HG03135 (cell line): ENCODE measurements around the gene POGZ.

ENCODE experiments used
- ATAC-seq: cut with Tn5 transposase; IDR thresholded peaks from one replicate; pipeline ENCODE4 v1.9.1; 2021; ENCODE audit warnings: mild to moderate bottlenecking, moderate library complexity; ENCODE audit not compliant: unreplicated experiment

The POGZ gene

DNA sequence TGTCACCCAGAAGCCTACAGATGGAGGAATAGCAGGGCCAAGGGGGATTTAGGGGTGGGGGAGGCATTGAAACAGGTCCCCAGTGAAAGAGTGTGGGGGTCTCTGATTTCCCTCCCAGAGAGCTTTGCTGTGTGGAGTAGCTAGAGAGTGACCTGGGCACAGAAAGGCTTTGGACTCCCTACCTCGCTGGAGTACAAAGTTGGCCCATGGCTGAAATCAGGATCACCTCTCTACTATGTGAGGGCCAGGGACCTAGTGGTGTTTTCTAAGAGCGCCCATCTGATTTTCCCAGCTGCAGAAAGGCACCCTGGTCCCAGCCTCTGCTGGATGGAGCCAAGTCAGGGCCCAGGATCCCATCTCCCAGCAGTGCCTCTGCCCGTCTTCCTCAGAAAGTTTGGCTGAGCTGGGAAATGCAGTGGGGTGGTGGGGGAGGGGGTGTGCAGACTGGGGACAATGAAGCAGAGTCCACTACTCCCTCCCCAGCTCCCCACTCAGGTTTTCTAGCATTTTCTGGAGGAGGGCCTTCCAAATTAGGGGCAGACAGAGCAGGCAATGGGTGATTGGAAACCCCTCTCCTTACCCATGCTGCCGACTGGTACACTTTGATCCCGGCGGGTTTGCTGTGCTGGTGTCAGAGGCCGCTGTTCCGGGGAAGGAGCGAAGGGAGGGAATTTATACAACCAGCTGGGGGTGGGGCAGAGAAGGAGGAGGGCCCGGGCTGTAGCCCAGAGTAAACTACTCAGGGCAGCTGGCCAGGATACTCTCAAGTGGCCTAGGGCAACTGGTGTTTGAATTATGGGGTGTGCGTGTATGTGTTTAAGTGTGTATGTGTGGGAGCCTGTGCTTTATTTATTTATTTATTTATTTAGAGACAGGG lies 87.0 kb downstream of the POGZ start, which contains the start of gene SELENBP1:
Gene SELENBP1, minus strand, starts transcription at position 648 of the 877 bp plus-strand sequence. Its CDS starts 64 bp downstream, at position 584.
- ATAC-seq = no peak

DNA sequence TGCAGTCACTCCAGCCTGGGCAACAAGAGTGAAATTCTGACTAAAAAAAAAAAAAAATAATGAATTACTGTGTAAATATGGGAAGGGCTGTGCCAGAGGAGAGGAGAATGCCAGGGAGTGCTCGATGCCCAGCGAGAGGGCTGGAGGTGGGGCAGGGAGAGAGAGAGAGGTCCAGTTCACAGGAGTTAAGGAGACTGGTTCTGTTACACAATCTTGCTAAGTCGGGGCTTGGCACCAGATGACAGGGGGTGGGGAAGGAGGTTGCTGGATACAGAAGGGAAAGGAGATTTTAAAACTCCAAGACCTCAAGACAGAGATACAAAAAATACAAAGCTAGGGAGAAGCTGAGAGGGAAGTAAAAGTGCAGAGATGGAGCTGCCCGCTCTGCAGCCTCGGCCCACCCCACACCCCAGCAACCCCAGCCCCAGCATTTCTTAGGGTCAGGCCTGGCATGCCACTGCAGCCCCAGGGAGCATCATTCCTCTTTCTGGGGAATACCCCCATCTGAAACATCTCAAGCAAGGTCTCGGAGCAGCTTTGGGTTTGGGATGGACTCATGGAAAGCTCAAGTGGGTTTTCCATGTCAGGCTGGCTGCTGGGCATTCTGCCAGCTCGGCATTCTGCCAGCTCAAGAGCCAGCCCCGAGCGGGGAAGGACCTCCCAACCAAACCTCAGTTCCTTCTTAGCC lies 87.8 kb downstream of the POGZ start:
- no peak for ATAC-seq

DNA sequence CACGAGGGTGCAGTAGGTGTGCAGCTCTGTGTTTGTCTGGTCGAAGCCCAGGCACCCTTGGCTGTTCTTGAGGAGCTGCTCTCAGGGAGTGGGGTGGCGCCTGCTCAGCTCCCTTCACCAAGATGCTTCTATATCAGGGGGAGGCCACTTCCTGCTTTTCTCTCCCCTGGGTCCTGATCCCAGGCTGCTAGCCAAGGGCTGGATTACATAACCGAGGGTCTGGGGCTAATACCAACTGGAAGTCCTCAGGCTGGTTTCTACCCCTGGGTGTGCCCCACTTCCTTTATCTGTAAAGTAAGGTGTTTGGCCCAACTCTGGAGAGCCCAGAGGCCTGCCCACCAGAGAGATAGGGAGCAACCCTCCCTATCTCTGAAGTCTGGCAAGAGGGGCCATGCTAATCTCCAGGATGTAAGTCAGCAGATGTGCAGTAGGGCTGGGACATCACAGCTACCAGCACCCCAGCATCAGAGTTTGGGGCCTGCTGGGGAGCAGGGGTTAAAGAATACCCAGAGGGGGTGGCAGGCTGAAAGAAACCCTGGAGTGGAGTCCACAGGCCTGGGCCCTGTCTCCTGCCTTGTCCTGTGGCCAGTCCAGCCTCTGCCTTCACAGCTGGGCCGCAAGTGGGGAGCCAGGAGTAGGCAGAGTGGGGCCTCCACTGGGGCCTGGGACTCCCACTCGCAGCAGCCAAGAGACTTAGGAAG lies 88.9 kb downstream of the POGZ start:
- ATAC-seq = no peak

DNA sequence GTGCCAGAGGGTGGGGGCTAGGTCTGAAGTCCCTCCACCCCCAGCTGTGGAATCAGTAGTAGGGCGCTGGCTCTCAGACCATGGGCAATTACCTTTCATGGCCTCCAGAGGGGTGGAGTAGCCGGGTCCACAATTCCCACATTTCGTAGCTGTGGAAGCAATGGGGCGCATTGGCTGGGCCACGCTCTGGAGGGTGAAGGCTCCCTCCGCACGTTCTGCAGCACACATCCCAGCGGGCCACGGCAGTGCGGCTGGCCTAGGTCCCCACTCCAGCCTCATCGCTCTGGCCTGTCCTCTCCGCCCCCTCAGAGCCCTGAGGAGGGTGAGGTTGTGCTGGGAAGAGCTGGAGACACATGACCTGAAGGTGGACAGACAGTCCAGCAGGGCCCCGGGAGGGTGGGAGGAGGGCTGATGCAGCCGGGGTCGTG lies 89.7 kb downstream of the POGZ start:
- ATAC-seq = no peak

DNA sequence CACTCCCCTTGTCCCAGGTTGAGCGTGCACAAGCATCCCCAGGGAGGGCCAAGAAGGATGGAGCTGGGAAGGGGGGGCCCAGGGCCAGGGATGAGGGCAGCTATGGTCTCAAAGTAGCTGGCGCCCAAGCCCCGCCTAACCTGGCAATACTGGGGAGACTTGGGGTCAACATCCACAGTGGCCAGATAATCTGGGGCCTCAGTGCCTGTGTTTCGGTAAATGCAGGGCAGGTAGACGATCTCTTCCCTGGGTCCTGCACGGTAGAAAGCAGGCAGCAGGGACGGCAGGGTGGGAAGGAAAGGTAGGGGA lies 90.0 kb downstream of the POGZ start:
- ATAC-seq = no peak

DNA sequence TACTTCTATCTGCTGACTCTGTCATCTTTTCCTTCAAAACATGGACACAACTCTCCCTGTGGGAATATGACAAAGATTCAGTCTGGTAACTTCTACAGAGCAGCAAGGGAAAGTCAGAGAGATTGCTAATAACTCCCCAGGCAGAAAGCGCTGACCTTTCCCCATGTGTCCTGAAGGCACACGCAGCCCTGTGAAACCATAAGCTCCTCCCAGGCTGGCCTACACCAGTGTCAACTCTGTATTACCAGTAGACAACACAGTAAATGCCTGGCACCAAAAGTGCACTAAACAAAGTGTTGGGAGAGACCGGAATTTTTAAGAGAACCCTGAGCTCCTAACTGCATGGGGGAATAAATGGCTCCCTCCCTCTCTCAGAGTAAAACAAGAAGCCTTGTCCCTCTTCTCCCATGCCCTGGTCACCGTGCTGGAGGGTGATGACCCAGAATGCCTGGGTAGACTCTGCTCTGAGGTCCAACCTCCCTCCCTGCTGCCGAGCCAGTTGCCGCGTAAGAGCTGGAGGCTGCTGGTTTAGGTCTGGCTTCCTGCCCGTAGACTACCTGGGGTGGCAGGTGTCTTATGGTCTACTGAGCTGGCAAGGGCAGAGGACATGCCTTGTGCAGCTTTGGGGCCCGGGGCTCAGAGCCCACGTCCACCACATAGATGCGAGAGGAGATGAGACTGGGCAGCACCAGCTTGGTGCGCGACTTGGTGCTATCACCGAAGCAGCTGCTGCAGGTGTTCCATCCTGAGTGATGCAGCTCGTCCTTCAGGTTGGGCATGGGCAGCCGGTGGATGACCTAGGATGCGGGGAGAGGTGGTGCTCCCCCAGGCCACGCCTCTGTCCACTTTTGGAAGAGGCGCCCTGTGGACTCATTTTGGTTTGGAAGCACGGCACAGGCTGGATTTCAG lies 90.6 kb downstream of the POGZ start:
- no peak for ATAC-seq

DNA sequence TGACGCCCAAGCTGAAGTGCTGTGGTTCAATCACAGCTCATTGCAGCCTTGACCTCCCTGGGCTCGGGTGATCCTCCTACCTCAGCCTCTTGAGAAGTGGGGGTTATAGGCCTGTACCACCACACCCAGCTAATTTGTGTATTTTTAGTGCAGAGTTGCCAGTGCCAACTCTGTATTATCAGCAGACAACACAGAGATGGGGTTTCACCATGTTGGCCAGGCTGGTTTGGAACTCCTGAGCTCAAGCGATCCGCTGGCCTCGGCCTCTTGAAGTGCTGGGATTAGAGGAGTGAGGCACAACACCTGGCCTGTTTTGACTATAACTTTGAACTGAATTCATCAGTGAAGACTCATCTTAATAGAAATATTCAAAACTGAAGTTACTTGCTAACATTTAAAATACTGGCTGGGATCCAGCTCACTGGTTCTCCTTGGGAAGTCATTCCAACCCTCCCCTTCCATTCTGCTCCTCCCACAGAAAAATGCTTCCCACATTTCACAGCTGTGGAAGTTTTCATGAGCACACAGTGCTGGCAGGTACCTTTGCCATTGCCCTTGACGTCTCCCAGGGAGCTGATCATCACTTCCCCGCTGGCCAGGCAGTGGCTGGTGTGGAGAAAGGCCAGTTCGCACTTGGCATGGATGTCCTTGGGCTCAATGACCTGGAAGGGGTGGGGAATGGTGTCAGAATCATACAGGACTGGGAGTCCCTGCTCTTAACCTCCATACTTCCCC lies 91.5 kb downstream of the POGZ start:
- no peak for ATAC-seq

DNA sequence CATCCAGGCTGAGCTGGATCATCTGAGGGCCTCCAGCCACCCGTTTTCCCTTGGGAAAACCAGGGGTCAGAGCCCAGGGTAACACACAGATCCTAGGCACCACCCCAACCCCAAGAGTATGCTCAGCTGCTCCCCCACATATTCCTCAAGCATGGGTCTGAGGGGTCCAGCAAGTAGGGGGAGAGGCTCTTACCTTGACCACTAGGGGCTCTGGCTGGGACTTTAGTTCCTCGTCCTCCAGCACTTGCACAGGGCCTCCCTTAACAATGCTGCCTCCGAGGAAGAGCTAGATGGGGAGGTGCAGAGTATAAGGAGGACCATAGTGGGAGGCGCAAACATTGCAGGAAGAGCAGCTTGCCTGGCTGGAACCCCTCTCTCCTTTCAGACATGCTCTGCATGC lies 94.3 kb downstream of the POGZ start:
- ATAC-seq = no peak

DNA sequence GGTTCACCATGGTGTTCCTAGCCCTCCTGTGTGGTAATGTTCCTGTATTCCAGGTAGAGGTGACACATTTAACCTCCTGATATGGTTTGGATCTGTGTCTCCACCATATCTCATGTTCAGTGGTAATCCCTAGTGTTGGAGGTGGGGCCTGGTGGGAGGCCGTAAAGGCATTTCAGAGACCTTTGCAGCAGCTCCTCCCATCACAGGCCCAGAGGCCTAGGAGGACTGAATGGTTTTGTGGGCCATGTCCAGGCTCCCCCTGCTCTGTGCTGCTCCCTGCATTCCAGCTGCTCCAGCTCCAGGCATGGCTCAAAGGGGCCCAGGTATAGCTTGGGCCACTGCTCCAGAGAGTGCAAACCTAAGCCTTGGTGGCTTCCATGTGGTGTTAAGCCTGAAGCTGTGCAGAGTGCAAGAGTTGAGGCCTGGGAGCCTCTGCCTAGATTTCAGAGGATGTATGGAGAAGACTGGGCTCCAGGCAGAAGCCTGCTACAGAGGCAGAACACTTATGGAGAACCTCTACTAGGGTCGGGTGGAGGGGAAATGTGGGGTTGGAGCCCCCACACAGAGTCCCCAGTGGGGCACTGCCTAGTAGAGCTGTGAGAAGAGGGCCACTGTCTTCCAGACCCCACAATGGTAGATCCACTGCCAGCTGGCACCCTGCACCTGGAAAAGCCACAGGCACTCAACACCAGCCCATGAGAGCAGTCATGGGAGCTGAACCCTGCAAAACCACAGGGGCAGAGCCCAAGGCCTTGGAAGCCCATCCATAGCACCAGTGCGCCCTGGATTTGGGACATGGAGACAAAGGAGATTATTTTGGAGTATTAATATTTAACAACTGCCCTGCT lies 96.8 kb downstream of the POGZ start:
- ATAC-seq = no peak

DNA sequence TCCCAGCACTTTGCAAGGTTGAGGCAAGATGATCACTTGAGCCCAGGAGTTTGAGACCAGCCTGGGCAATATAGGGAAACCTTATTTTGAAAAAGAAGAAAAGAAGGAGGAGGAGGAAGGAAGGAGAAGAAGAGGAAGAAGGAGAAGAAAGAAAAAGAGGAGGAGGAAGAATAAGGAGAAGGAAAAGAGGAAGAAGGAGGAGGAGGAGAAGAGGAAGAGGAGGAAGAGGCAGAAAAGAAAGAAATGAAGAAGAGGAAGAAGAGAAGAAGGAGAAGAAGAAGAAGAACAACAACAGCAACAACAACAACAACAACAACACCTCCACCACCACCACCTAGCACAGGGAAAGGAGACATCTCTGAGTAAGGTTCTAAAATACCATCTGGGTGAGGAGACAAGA lies 97.4 kb downstream of the POGZ start:
- no peak for ATAC-seq

DNA sequence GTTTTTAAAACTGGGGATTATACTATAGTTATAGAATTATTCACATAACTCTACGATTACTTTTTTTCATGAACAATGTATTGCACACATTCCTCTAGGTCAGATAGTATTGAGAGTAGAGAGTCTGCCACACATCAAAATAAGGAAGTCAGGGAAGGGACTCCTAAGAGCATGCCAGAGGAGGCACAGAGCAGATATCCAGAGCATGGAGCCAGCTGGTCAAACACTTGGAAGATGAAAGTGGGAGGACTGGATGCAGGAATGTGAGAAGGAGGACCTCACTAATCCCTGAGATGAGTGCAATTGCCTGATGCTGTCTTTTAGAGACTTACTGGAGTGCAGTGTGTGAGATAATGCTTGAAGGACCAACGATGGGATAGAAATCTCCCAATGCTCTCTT lies 102.6 kb downstream of the POGZ start:
- no peak for ATAC-seq
